Measurements from ENCODE around the gene RGS3.

Gene RGS3

GRCh38 chr9:113530942-113531341 is 67.4 kb downstream of the RGS3 start:
- TF ChIP-seq POLR2AphosphoS5 (IDR thresholded peaks at IDR 0.05; ENCODE audit: low read depth): no peak
- TF ChIP-seq, protein P1, sequence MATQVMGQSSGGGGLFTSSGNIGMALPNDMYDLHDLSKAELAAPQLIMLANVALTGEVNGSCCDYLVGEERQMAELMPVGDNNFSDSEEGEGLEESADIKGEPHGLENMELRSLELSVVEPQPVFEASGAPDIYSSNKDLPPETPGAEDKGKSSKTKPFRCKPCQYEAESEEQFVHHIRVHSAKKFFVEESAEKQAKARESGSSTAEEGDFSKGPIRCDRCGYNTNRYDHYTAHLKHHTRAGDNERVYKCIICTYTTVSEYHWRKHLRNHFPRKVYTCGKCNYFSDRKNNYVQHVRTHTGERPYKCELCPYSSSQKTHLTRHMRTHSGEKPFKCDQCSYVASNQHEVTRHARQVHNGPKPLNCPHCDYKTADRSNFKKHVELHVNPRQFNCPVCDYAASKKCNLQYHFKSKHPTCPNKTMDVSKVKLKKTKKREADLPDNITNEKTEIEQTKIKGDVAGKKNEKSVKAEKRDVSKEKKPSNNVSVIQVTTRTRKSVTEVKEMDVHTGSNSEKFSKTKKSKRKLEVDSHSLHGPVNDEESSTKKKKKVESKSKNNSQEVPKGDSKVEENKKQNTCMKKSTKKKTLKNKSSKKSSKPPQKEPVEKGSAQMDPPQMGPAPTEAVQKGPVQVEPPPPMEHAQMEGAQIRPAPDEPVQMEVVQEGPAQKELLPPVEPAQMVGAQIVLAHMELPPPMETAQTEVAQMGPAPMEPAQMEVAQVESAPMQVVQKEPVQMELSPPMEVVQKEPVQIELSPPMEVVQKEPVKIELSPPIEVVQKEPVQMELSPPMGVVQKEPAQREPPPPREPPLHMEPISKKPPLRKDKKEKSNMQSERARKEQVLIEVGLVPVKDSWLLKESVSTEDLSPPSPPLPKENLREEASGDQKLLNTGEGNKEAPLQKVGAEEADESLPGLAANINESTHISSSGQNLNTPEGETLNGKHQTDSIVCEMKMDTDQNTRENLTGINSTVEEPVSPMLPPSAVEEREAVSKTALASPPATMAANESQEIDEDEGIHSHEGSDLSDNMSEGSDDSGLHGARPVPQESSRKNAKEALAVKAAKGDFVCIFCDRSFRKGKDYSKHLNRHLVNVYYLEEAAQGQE (IDR thresholded peaks at IDR 0.05; ENCODE audit: insufficient replicate concordance, low read depth): no peak
- no peak for TF ChIP-seq CTCF (IDR thresholded peaks at IDR 0.05; ENCODE audit: insufficient read depth, low read length)
- no peak for TF ChIP-seq GABPA (IDR thresholded peaks at IDR 0.05; ENCODE audit: low read depth)
- TF ChIP-seq SPI1 (IDR thresholded peaks at IDR 0.05; ENCODE audit: borderline replicate concordance, low read depth): no peak
- Histone ChIP-seq H3K4me3 (replicated peaks; ENCODE audit: insufficient read depth, low read length) (no peak overlapping the region), H3K27me3 (ENCODE audit: insufficient read depth, poor library complexity, severe bottlenecking) (no peaks in the 10 kb centered on the region), H3K27ac (replicated peaks) (no peak overlapping the region)
- no peak for DNase-seq (ENCODE audit: low read depth in 1 of 2, low spot score in 1 of 2)

GRCh38 chr9:113531919-113532808 is 68.6 kb downstream of the RGS3 start:
- no peaks in the 10 kb centered on the region for H3K27me3 ChIP-seq (ENCODE audit: insufficient read depth, poor library complexity, severe bottlenecking)
- H3K4me3 ChIP-seq (replicated peaks; ENCODE audit: insufficient read depth, low read length): no peak overlapping the region
- no peak for DNase-seq (ENCODE audit: low read depth in 1 of 2, low spot score in 1 of 2)
- TF ChIP-seq CTCF (IDR thresholded peaks at IDR 0.05; ENCODE audit: insufficient read depth, low read length): no peak
- TF ChIP-seq GABPA (IDR thresholded peaks at IDR 0.05; ENCODE audit: low read depth): no peak
- no peak for TF ChIP-seq POLR2AphosphoS5 (IDR thresholded peaks at IDR 0.05; ENCODE audit: low read depth)
- TF ChIP-seq SPI1 (IDR thresholded peaks at IDR 0.05; ENCODE audit: borderline replicate concordance, low read depth): no peak
- TF ChIP-seq, protein P1 (IDR thresholded peaks at IDR 0.05; ENCODE audit: insufficient replicate concordance, low read depth): no peak
- no peak overlapping the region for H3K27ac ChIP-seq (replicated peaks)

DNA sequence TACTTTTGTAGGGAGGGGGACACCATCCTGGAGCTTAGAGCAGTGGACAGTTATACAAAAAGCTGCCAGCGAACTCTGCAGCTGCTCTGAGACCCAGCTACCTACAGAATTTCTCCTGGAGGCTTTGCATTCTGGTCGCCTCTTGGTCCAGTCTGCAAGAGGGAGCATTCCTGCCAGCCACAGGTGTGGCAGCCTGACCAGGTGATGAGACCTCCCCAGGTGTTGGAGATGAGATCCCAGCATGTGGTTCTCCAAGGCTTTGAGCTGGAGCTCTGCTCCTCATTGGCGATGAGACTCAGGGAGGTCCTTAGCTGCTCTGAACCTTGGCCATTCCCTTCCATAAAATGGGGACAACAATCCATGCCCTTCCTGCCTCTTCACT is 69.3 kb downstream of the RGS3 start:
- Histone ChIP-seq H3K27ac (replicated peaks) (no peak overlapping the region), H3K27me3 (ENCODE audit: insufficient read depth, poor library complexity, severe bottlenecking) (no peaks in the 10 kb centered on the region), H3K4me3 (replicated peaks; ENCODE audit: insufficient read depth, low read length) (no peak overlapping the region)
- no peak for DNase-seq (ENCODE audit: low read depth in 1 of 2, low spot score in 1 of 2)
- no peak for TF ChIP-seq SPI1 (IDR thresholded peaks at IDR 0.05; ENCODE audit: borderline replicate concordance, low read depth)
- TF ChIP-seq CTCF (IDR thresholded peaks at IDR 0.05; ENCODE audit: insufficient read depth, low read length): no peak
- no peak for TF ChIP-seq POLR2AphosphoS5 (IDR thresholded peaks at IDR 0.05; ENCODE audit: low read depth)
- no peak for TF ChIP-seq GABPA (IDR thresholded peaks at IDR 0.05; ENCODE audit: low read depth)
